ENCODE measurements around the gene TPPP.
"Not testable (repeated sequence)": the region's sequence is repeated elsewhere in the genome, so short reads cannot be mapped to it uniquely, and the experiment has no call there.

DNA sequence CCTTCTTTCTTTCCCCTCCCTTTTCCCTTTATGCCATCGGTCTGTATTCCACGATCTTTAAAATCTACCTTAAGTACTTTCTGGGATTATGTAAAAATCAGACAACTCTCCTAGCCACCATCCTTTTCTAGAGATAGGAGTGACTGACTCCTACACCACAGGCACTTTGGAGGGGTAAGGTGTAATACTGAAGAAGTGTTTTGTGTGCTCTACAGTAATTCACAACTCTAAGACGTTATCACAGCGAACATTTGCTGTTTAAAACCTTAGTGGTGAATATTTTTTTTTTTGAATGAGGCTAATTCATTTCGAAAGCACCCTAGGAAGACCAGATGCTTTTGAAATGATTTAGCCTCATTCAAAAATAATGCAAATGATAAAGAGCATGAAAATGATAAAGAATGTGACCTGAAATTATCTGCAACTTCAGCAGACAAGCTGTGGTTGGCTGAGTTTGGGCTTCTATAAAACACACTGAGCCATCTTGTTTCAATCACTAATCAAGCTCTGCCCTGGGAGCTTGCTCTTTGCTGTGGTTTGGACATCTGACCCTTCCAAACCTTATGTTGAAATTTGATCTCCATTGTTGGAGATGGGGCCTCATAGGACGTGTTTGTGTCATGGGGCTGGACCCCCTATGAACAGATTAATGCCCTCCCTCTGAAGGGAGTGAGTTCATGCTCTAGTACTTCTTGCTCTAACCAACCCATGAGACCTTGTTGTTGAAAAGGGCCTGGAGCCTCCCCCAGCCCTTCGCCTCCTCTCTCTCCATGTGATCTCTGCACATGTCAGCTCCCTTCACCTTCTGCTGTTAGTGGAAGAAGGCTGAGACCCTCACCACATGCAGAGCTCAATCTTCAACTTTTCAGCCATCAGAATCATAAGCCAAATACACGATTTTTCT lies 21.3 kb upstream of the TPPP start:
- TF ChIP-seq EZH2phosphoT487 (IDR thresholded peaks at IDR 0.05; ENCODE audit: insufficient read depth, low read depth); EZH2 (IDR thresholded peaks at IDR 0.05; ENCODE audit: insufficient read depth, poor library complexity, severe bottlenecking): not testable (repeated sequence)

All from GM23248 (cell line).